NB4 (cell line): ENCODE data around the gene BLOC1S4.

Source experiments
- CTCF ChIP-seq: IDR thresholded peaks from one replicate; pipeline ENCODE4 v1.5.1; 2012; ENCODE audit warnings: low read depth, low read length
- MAX ChIP-seq: IDR thresholded peaks from 2 replicates; pipeline ENCODE4 v1.6.1; 2011; ENCODE audit warnings: low read depth, low read length
- POLR2A ChIP-seq: IDR thresholded peaks from 2 replicates; pipeline ENCODE4 v1.6.1; 2011; ENCODE audit warnings: mild to moderate bottlenecking; ENCODE audit not compliant: insufficient read length; ENCODE audit errors: extremely low read depth

- peak; percentile 67 for TF ChIP-seq CTCF
- 0 out of 2 replicates have a peak, but pooled peaks have one; percentile 11 for TF ChIP-seq MAX
- no peak for TF ChIP-seq POLR2A
Measured at GRCh38 chr4:6680372-6681034, 35.5 kb upstream of the BLOC1S4 start.
